ENCODE results near the gene UCKL1.

DNA sequence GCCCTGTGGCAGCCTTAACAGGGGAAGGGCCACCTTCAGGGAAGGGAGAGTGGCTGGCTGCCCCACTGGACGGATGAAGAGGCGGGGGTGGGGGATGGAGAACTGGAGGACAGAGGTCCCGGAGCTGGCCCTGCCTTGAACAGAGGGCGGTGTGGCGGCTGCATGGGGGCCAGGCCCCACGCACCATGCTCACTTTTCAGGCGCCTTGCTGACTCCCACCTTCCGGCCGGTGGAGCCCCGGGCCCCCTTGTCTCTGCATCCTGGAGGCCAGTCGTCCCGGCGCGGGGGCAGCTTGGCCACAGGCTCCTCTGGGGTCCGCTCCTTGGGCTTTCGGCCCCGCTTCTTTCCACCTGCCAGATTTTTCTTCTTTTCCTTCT is 3.5 kb upstream of the UCKL1 start:
- TF ChIP-seq CTCF (conservative IDR thresholded peaks at IDR 0.05; ENCODE audit: low read length) (no peak), EZH2phosphoT487 (IDR thresholded peaks at IDR 0.05; ENCODE audit: borderline replicate concordance) (no peak)
